Calu3 (cell line): ENCODE results near the gene CASP10. TPM values are rescaled to one million over a fixed set of nuclear protein-coding genes. Genes with fewer than 3 reads are reported as not detected.
"Not testable (repeated sequence)": the region's sequence is repeated elsewhere in the genome, so short reads cannot be mapped to it uniquely, and the experiment has no call there.

Experiments
- BruUV-seq: library from RNA; stranded (reverse); fragments of 400-500 nt; replicated peaks from 2 replicates; lab custom pipeline; 2021; lab: Mats Ljungman, UMichigan
- CTCF ChIA-PET: fragments of 300-600 bp; sonication (Branson Sonifier 250); formaldehyde crosslinking; loops from one replicate; lab custom pipeline; 2022; ENCODE audit warnings: antibody characterized with exemption; lab: Charles Lee
- DNase-seq: peaks from one replicate; pipeline ENCODE4 v3.0.0; 2022
- H3K27ac Mint-ChIP-seq: one replicate; pipeline ENCODE4 v1.8.0; 2022; ENCODE audit warnings: mixed read lengths; ENCODE audit not compliant: unreplicated experiment
- H3K27me3 Mint-ChIP-seq: one replicate; pipeline ENCODE4 v1.8.0; 2022; ENCODE audit warnings: mixed read lengths; ENCODE audit not compliant: unreplicated experiment
- H3K36me3 Mint-ChIP-seq: one replicate; pipeline ENCODE4 v1.8.0; 2022; ENCODE audit warnings: mild to moderate bottlenecking, moderate library complexity, mixed read lengths; ENCODE audit not compliant: insufficient read depth, unreplicated experiment
- H3K4me1 Mint-ChIP-seq: one replicate; pipeline ENCODE4 v1.8.0; 2022; ENCODE audit warnings: mild to moderate bottlenecking, low read depth, mixed read lengths; ENCODE audit not compliant: unreplicated experiment
- H3K4me3 Mint-ChIP-seq: one replicate; pipeline ENCODE4 v1.8.0; 2022; ENCODE audit warnings: mild to moderate bottlenecking, low read depth, moderate library complexity, mixed read lengths; ENCODE audit not compliant: unreplicated experiment
- H3K9me3 Mint-ChIP-seq: one replicate; pipeline ENCODE4 v1.8.0; 2022; ENCODE audit warnings: low read depth, mixed read lengths; ENCODE audit not compliant: unreplicated experiment
- CTCF ChIP-seq: fragments of 200-600 bp; IDR thresholded peaks from one replicate; pipeline ENCODE4 v1.8.0; 2022; ENCODE audit warnings: antibody characterized with exemption; ENCODE audit not compliant: unreplicated experiment
- intact Hi-C: fragments of 100-400 bp; cut with micrococcal nuclease; formaldehyde crosslinking; loops from one replicate; pipeline ENCODE4 v1.10.0; 2022; ENCODE audit not compliant: unreplicated experiment
- total RNA-seq: library from RNA; stranded (reverse); gene quantifications from 2 replicates; pipeline ENCODE4 v1.2.3, GENCODE V29; 2022

The CASP10 gene
- total RNA-seq, 1 experiment from 2014 or later = 21.4 TPM

- H3K27ac Mint-ChIP-seq = peak overlapping the region; percentile 61
Measured at GRCh38 chr2:201180010-201180409, 2.9 kb upstream of the CASP10 start.

GRCh38 chr2:201183365-201183727 is 405 bp downstream of the CASP10 start:
- intact Hi-C loops = loop anchor here (1.0 to 5.0 kb wide), 3 partner anchors 49 to 296 kb away; partner anchors contain the start of genes NIF3L1 and PPIL3
- TSS peak; percentile 84 for BruUV-seq
- H3K4me1 Mint-ChIP-seq = peaks cover 10% of the 10 kb centered on the region
- CTCF ChIA-PET = interaction anchor here (0.9 to 2.9 kb wide), 8 partner anchors 12 to 278 kb away, joined by 3 to 61 read pairs (median 4); no protein-coding TSS in a partner anchor
- DNase-seq = no peak
- no peaks in the 10 kb centered on the region for H3K27me3 Mint-ChIP-seq
- no peaks in the 10 kb centered on the region for H3K9me3 Mint-ChIP-seq
- H3K36me3 Mint-ChIP-seq = peaks cover 45% of the 10 kb centered on the region
- TF ChIP-seq CTCF = no peak
- H3K4me3 Mint-ChIP-seq = peak overlapping the region; percentile 91
- peak overlapping the region; percentile 94 for H3K27ac Mint-ChIP-seq

More at GRCh38 chr2:201180010-201180409, 2.9 kb upstream of the CASP10 start:
- Mint-ChIP-seq H3K36me3 (peaks cover 58% of the 10 kb centered on the region), H3K4me3 (no peak overlapping the region), H3K4me1 (peaks cover 29% of the 10 kb centered on the region), H3K27me3 (no peaks in the 10 kb centered on the region), H3K9me3 (no peaks in the 10 kb centered on the region)
- TF ChIP-seq CTCF = no peak
- CTCF ChIA-PET = no interaction called here
- DNase-seq = peak; percentile 17
- BruUV-seq = no TSS peak
- intact Hi-C loops = loop anchor here (5.0 kb wide), 1 partner anchor 293 kb away; the partner anchor contains the start of genes NIF3L1 and PPIL3

GRCh38 chr2:201183835-201184234 is 894 bp downstream of the CASP10 start:
- Mint-ChIP-seq H3K4me1 (peaks cover 10% of the 10 kb centered on the region), H3K27ac (peak overlapping the region; percentile 94), H3K36me3 (peaks cover 49% of the 10 kb centered on the region), H3K4me3 (peak overlapping the region; percentile 91)
- not testable (repeated sequence) for H3K9me3 Mint-ChIP-seq, BruUV-seq, H3K27me3 Mint-ChIP-seq, DNase-seq
- intact Hi-C loops = loop anchor here (1.0 to 5.0 kb wide), 3 partner anchors 48 to 297 kb away; partner anchors contain the start of genes NIF3L1 and PPIL3
- CTCF ChIA-PET = interaction anchor here (1.7 to 2.9 kb wide), 2 partner anchors 49 to 239 kb away, joined by 4 to 61 read pairs; no protein-coding TSS in a partner anchor

- intact Hi-C loops = loop anchor here (5.0 kb wide), 1 partner anchor 297 kb away; the partner anchor contains the start of genes NIF3L1 and PPIL3
- DNase-seq, H3K27me3 Mint-ChIP-seq, H3K9me3 Mint-ChIP-seq, BruUV-seq: not testable (repeated sequence)
- peak overlapping the region; percentile 94 for H3K27ac Mint-ChIP-seq
- H3K4me3 Mint-ChIP-seq = peak overlapping the region; percentile 91
- H3K36me3 Mint-ChIP-seq = peaks cover 53% of the 10 kb centered on the region
- peaks cover 10% of the 10 kb centered on the region for H3K4me1 Mint-ChIP-seq
- CTCF ChIA-PET = interaction anchor here (2.9 kb wide), 1 partner anchor 48 kb away, joined by 61 read pairs; no protein-coding TSS in a partner anchor
Measured at GRCh38 chr2:201184248-201184647, 1.3 kb downstream of the CASP10 start.

GRCh38 chr2:201185863-201186262 is 2.9 kb downstream of the CASP10 start:
- no peak overlapping the region for H3K27ac Mint-ChIP-seq
- TF ChIP-seq CTCF = no peak
- no peak for DNase-seq
- peaks cover 51% of the 10 kb centered on the region for H3K36me3 Mint-ChIP-seq
- CTCF ChIA-PET = interaction anchor here (0.6 to 1.4 kb wide), 2 partner anchors 47 to 97 kb away, joined by 3 to 5 read pairs; no protein-coding TSS in a partner anchor
- intact Hi-C loops = no loop called here
- no peak overlapping the region for H3K4me3 Mint-ChIP-seq
- no TSS peak for BruUV-seq
- no peaks in the 10 kb centered on the region for H3K4me1 Mint-ChIP-seq
- H3K27me3 Mint-ChIP-seq = no peaks in the 10 kb centered on the region
- no peaks in the 10 kb centered on the region for H3K9me3 Mint-ChIP-seq
